NOMO-1 (cell line): ENCODE data around the gene RAPSN.

Experiments used
- DNase-seq, 2 experiments: peaks; one replicate each; lab custom pipeline; 2025; ENCODE audit not compliant: unreplicated experiment in 2 of 2; lab: John Stamatoyannopoulos, UW

Gene RAPSN

DNA sequence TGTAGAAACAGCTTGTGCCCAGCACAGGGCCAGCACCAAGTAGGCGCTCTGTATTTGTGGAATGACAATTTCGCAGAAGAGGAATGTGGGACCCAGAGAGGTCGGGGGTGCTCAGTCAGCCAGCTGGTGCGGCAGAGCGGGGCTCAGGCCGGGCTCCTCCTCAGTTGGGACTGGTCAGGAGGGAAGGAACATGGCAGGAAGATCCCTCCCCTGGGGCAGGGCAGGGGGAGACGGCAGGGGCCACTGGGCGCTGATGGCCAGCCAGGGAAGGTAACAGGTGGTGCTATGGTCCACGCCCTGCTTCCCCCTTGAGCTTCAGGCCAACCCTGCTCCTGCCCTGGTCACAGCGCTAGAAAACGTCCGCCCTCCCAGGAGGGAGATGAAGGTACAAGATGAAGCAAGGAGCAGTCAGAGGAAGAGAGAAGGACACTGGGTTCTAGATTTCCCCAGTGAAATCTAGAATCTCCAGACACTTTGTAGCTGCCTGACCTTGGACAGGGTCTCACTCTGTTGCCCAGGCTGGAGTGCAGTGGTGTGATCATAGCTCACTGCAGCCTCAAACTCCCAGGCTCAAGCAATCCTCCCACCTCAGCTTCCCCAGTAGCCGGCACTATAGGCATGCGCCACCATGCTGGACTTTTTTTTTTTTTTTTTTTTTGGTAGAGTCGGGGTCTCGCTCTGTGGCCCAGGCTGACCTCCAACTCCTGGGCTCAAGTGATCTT lies 57.1 kb downstream of the RAPSN start:
- no peak for DNase-seq

DNA sequence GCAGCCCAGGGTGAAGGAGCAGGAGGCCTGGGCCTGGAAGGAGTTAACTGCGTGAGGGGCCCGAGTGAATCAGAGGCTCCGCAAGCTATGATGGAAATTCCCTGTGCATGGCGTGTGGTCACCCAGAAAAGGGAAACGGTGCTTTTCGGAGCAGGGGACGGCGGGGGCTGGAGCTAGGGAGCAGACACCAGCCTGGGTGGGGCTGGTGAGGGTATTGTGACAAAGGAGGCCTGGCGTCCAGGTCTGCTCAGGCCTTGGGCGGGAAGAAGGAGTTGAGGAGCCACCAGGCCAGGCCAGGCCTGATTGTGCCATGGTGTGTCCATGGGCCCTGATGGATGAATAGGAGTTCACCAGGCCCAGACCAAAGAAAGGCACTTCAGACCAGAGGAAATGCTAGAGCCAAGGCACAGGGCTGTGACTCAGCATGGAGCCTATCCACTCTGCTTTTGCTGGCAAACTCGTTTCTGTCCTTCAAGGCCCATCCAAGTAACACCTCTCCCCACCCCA lies 57.8 kb downstream of the RAPSN start:
- DNase-seq: peak; percentile 89 to 93

DNA sequence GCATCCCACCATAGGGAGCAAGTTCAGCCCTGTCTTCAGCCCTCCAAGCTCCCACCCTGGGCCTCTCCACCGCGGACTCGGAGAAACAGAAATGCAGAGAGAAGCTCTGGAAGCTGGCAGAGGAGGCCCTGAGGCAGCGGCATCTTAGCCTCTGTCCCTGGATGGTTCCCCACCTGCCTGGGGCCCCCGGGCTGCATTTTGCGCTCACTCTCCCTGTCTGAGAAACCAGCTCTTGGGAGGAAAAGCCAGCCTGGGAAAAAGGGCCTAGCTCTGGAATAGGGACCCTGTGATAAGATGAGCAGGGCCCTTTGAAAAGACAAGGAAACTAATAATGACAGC lies 58.5 kb downstream of the RAPSN start:
- DNase-seq: no peak

DNA sequence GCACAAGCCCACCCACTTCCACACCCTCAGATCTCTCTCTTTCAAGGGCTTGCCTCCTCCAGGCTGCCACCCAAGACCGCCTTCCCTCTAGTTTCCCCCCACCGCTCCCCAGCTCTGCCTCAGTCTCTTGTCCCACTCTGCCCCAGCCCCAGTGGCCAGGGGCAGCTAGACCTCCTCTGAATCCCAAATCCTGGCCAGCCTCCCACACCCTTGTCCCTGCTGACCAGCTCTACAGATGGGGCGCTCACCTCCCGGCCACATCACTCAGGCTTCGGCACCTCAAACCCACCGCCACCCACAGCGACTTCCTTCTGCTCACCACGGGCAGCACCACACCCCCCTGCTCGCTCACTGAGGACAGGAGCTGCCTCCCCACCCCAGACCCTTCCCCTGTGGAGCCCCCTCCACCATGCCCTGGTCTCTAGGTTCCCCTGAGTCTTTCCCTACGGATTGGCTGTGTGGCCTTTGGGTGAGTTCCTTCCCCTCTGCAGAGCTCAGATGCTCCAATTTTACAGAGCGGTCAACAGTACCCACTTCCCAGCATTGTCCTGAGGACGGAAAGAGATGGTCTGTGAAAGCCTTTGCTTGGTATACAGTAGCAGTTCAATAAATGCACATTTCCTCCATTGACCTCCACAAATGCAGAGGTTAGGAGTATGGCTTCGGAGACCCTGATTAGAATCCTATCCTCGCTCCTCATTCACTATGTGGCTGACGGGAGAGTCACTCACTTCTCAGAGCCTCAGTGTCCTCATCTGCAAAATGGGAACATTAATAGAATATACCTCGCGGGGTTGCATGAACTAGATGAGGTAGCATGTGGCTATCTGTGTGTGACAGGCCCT lies 59.1 kb downstream of the RAPSN start:
- DNase-seq: no peak

DNA sequence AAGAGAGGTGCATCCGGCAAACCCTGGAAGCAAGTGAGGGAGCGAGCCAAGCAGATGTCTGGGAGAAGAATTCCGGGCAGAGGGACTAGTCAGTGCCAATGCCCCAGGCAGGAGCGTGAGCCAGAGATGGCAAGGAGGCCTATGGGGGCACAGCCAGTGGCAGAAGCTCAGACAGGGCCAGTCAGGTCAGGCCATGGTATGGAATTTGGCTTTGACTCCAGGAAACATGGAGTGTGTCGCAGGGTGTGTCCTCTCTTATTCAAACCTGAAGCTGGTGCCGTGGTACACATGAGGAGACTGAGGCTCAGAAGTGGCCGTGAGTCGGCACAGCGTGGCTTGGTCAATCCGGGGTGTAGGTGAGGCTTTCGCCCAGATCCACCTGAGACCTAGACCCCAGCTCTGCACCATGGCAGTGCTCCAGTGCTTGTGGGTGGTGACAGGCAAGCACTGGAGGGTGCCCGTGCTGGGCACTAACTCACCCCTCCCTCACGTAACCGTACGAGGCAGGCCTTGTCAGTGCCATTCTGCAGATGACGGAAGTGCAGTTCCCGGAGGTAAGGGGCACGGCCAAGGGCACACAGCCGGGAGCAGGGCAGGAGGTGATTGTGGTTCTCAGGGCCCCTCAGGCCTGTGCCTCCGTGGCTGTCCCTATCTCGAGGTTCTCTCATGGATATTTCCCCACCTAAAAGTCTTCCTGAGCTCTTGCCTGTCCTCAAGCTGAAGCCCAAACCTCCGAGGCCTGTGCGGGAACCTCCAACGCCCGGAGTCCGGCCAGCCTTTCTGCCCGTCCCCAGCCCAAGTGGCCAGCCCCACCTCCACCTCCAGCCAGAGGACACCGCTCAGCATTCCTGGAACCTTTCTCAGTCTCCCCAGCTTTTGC lies 60.0 kb downstream of the RAPSN start:
- DNase-seq: no peak

DNA sequence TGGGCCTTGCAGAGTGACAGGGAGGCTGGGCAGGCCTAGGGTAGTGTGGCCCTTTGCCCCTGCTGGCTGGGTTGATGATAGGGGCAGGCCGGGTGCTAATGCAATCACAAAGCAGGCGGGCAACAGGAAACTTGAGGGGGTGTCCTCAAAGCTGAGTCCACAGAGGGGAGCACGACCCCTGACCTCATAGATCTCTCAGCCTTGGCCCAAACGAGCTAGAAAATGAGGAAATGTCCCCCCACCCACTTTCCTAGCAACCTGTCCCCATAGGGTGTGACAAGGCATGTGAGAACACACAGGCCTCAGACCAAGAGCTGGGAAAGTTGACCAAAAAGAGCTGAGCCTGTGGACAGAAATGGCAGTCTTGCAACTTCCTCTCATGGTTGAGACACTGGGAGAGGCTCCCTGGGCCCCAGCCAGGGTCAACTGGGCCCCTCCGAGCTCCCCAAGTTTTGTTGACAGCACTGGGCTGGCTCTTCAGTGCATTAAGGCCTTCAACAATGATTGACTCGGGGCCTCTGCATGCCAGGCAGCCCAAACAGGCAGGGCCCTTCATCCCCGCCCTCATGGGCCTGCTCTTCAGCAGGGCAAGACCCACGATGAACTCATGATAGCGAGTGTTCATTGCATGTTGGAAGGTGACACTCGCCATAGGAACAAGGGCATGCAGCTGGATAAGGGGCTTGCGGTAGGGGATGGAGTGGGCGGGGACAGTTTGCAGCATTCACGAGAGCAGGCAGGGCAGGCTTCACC lies 60.8 kb downstream of the RAPSN start:
- peak; percentile 75 to 76 for DNase-seq
